Kidney epithelial cell (primary cell): ENCODE measurements around the gene NT5C2. TPM values are rescaled to one million over a fixed set of nuclear protein-coding genes. Genes with fewer than 3 reads are reported as not detected.
"Not testable (repeated sequence)": the region's sequence is repeated elsewhere in the genome, so short reads cannot be mapped to it uniquely, and the experiment has no call there.

Source experiments
- DNase-seq: peaks from one replicate; pipeline ENCODE4 v3.0.0-alpha.2; 2010; ENCODE audit warnings: low read depth
- H3K27me3 ChIP-seq: 2 replicates; pipeline ENCODE4 v1.6.0; 2011; ENCODE audit warnings: low read length; ENCODE audit not compliant: control insufficient read depth, insufficient read depth
- H3K36me3 ChIP-seq: 2 replicates; pipeline ENCODE4 v1.5.1; 2011; ENCODE audit warnings: low read length; ENCODE audit not compliant: control insufficient read depth, insufficient read depth
- H3K4me3 ChIP-seq: 2 replicates; pipeline ENCODE4 v1.5.1; 2011; ENCODE audit warnings: low read depth, mild to moderate bottlenecking, control low read depth, low read length
- CTCF ChIP-seq: IDR thresholded peaks from 2 replicates; pipeline ENCODE4 v1.5.1; 2011; ENCODE audit warnings: mild to moderate bottlenecking, moderate library complexity, low read length, control low read depth, inconsistent platforms; ENCODE audit not compliant: insufficient read depth, poor library complexity, severe bottlenecking
- total RNA-seq: library from RNA; depleted of rRNA; stranded (reverse); fragments of >200 nt; gene quantifications from 2 replicates; pipeline ENCODE4 v1.2.3, GENCODE V29; 2015

The NT5C2 gene
- total RNA-seq, 1 donor from 2014 or later: 90.7 TPM

GRCh38 chr10:103193820-103194529 lies 903 bp upstream of the NT5C2 start:
- TF ChIP-seq CTCF: no peak
- no peak for DNase-seq
- Histone ChIP-seq H3K36me3 (no peaks in the 10 kb centered on the region), H3K27me3 (no peaks in the 10 kb centered on the region), H3K4me3 (no peak overlapping the region)

GRCh38 chr10:103192451-103193106 lies 493 bp downstream of the NT5C2 start:
- DNase-seq: peak; percentile 47
- TF ChIP-seq CTCF: no peak
- peak overlapping the region; percentile 95 for H3K4me3 ChIP-seq

GRCh38 chr10:103192089-103192450 lies 1.0 kb downstream of the NT5C2 start:
- TF ChIP-seq CTCF: no peak
- Histone ChIP-seq H3K4me3 (peak overlapping the region; percentile 95), H3K27me3 (no peaks in the 10 kb centered on the region), H3K36me3 (no peaks in the 10 kb centered on the region)
- DNase-seq: no peak

More at GRCh38 chr10:103192451-103193106, 493 bp downstream of the NT5C2 start:
- H3K27me3 ChIP-seq: no peaks in the 10 kb centered on the region
- no peaks in the 10 kb centered on the region for H3K36me3 ChIP-seq

GRCh38 chr10:103191198-103191597 lies 1.9 kb downstream of the NT5C2 start:
- not testable (repeated sequence) for H3K36me3 ChIP-seq, H3K4me3 ChIP-seq, H3K27me3 ChIP-seq, DNase-seq

- no peak overlapping the region for H3K4me3 ChIP-seq
- no peak for TF ChIP-seq CTCF
- no peak for DNase-seq
- no peaks in the 10 kb centered on the region for H3K27me3 ChIP-seq
- H3K36me3 ChIP-seq: no peaks in the 10 kb centered on the region
Observed at GRCh38 chr10:103188853-103189252, 4.2 kb downstream of the NT5C2 start.

GRCh38 chr10:103186128-103186527 lies 6.9 kb downstream of the NT5C2 start:
- Histone ChIP-seq H3K27me3 (no peaks in the 10 kb centered on the region), H3K4me3 (no peak overlapping the region), H3K36me3 (no peaks in the 10 kb centered on the region)
- no peak for TF ChIP-seq CTCF
- no peak for DNase-seq
